Ammon's horn (tissue), 1 donor: ENCODE results near the gene KRT23.

ENCODE experiments used
- DNase-seq: peaks from one replicate; pipeline ENCODE4 v3.0.0-alpha.2; 2016; ENCODE audit warnings: low spot score

KRT23 gene

GRCh38 chr17:40909351-40909750, 28.1 kb downstream of the KRT23 start:
- DNase-seq: peak; percentile 84

DNA sequence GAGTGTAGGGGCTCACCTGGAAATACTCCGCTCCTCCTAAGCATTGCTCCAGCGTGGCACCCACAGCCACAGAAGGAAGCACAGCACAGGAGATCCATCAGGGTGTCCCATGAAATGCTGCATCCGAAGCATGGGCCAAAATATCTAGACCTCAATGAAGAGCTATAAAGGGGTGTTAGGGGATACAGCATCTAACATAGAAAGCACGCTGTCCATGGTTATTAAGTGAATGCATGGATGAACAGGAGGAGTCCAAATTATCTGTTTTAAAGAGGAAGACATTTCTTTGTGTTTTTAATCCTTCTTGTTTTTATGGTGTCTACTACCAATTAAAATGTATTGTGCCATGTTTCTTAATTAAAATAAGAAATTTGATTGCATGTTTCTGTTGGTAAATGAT, 30.8 kb downstream of the KRT23 start:
- no peak for DNase-seq

- no peak for DNase-seq
These were observed 32.1 kb downstream of the KRT23 start for GRCh38 chr17:40905370-40905769.

- no peak for DNase-seq
These were observed 34.2 kb downstream of the KRT23 start for GRCh38 chr17:40903129-40903847.

DNA sequence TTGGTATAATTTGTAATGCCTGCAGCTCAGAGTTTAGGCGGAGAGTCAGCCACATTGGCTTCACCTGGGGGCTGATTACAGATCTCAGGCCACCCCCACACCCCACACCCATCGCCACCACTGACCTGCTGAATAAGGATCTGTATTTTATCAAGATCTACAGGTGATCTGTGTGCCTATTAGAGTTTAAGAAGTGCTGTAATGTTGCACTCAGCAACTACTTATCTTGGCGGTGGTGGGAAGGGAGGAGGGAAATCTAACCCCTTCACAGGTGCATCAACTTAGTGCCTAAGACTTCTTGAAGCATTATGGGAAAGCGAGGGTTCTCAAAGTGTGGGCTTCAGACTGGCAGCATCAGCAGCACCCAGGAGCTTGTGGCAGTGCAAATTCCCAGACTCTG, 34.9 kb downstream of the KRT23 start:
- no peak for DNase-seq

DNA sequence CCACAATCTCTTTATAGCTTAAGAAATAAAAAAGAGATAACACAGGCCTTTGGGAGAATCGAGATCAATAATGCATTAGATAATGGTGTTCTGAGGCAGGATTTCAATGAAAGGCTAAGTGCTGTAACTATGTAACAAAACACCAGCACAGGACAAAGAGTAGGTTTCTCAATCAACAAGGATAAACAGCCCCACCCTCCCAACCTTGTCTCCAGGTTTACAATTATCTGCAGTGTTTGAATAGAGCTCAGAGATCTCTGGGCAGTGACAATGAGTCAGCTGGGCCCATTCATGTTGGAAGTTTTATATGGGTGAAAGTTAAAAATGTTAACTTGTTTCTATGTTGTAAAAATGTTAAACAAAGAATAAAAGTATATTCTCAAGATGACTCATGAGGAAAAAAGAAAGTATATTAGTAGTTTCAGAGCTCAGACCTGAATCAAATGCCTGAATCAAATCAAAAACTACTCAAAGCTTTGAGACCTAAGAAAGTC, 35.4 kb downstream of the KRT23 start:
- no peak for DNase-seq

DNA sequence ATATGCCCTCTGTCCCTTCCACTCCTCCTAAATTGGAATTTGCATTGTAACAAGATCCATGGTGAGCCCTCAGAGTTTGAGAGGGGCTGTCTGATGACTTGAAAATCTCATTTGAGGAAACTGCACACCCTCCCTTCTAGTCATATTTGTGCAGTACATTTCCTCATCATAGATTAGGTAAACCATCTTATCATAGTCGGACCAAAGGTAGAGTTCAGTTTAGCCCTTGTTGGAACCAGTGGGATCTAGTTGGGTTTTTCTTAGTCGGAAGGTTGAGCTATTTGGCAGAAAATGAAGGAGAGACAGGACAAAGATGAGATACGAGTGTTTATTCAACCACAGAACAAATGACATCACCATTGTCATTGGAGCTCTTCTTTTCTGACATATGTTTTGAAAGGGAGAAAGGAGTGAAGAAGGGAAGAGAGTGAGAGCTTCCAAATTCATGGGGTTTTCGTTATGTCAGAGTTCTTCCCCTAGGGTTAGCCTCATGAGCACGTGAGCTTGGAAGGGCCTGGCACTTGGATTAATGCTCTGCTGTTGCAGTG, 36.6 kb downstream of the KRT23 start:
- DNase-seq: no peak

DNA sequence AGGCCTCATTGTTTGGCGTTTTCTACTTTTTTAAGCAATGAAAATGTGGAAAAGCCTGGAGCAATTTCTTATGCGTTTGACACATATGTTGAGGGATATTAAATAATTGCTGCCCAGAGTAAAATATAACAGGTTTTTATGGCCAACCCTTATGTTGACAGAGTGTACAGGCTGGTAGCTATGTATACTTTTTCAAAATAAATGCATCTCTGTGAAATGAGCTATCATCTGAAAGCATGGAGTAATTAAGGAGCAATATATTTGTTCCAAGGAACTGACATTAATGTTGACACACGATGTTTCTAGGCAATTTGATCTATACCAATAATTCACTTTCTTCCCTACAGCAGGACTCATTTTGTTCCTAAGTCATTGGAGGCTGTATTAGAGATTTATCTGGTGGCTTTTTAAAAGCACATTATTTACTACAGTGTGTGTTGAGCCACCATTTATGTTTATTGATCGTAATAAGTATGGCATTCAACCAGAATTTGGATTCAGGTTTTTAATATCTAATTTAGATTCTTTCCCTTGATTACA, 40.5 kb downstream of the KRT23 start:
- no peak for DNase-seq

DNA sequence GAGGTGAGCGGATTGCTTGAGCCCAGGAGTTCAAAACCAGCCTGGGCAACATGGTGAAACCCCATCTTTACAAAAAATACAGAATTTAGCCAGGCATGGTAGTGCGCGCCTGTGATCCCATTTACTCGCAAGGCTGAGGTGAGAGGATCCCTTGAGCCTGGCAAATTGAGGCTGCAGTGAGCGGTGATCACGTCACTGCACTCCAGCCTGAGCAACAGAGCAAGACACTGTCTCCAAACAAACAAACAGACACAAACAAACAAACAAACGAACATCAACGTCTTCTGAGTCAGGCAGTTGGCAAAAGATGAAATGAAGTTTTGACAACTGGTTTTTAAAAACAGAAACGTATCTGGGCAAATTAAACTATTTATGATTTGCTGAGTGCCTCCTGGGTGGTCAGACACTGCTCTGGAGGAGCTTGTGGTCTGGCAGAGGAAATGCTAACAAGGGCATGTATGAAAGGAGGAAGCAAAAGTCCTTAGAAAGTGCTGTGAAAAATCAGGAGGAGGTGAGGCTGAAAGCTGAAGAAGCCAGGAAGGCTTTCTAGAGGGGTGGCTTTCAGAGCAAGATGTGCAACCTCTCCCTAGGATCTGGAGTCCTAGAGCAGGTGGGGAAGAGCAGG, 42.2 kb downstream of the KRT23 start:
- no peak for DNase-seq

- no peak for DNase-seq
These were observed 49.2 kb downstream of the KRT23 start for GRCh38 chr17:40888196-40888720.

DNA sequence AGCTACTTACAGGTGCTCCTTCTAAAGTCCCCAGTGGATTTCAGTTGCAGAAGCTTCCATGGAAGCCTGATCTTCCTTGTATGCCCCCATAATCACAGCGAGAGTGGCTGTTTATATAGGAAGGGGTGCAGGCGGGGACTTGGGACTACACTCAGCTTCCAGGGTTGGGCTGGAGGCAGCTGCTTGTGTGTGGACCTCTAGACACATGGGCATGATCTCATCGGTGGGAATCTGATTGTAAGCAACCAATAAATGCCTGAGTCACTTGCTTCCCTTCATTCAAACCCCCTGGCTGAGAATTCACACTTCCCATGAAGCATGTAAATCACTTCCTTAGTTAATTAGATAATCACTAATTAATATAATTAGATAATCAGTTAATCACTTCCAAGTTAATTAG, 51.4 kb downstream of the KRT23 start:
- no peak for DNase-seq

DNA sequence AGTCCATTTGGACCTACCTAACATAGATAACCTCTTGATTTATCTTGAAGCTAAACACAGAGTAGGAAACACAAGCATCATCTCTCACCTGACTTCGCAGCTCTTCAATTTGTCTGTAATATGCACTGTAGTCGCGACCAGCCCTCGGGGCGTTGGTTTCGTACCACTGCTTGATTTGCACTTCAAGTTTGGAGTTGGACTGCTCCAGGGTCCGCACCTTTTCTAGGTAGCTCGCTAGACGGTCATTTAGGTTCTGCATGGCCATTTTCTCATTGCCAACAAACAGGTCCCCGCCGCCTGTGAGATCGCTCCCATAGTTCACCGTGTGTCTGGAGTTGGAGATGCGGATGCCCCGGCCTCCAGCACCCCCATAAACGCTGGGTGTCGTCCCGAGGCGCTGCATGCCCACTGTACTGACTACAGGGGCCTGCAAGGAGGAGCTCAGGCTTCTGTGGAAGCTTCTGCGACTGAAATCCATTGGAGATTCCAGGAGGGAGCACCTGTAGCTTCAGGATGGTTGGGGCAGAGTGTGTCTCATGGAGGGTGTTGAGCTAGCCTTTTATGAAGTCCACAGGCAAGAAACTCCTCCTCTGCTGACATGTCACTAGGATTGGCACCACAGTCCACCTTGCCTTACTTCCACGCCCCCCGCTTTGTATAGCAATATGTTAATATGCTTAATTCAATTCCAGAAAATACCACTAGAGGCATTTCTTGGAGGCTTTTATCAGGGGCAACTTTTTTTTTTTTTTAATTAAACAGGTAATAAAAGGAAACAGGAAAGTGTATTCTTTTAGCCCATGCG, 52.5 kb downstream of the KRT23 start, which contains the start of gene KRT20:
KRT20 (minus strand) TSS at position 535 of the 805 bp plus-strand sequence; CDS start at position 478, 57 bp downstream.
- no peak for DNase-seq

- no peak for DNase-seq
These were observed 53.7 kb downstream of the KRT23 start for GRCh38 chr17:40883626-40884334.

GRCh38 chr17:40883031-40883430, 54.4 kb downstream of the KRT23 start:
- DNase-seq: no peak

- no peak for DNase-seq
These were observed 58.4 kb downstream of the KRT23 start for GRCh38 chr17:40879026-40879425.

- no peak for DNase-seq
These were observed 59.4 kb downstream of the KRT23 start for GRCh38 chr17:40878044-40878443.

GRCh38 chr17:40873801-40874200, 63.6 kb downstream of the KRT23 start:
- no peak for DNase-seq

DNA sequence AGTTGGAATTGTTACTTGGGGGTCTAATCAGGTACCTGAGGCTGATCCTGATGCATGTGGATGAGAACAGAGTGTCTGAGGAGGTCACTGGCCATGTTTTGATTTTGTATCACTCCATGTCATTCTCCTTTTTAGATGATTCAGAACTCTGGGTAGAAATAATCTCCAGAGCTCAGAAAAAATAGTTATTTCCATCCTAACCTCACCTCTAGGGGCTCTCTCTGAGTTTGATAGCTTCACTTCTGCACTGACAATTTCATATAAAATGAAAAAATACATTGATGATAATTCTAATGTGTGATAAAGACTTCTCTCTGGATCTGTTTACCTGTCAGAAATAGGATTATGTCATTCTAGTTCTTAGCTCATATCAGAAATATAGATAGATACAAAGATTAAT, 64.2 kb downstream of the KRT23 start:
- no peak for DNase-seq
